IMR-90 (cell line): ENCODE data around the gene CUL9. TPM values are rescaled to one million over a fixed set of nuclear protein-coding genes. Genes with fewer than 3 reads are reported as not detected.

Experiments
- ATAC-seq: fragments of 200-7000 bp; cut with Tn5 transposase; 2 replicates; pipeline ENCODE4 v1.9.1; 2020; ENCODE audit warnings: low read depth, mild to moderate bottlenecking, moderate library complexity
- BruUV-seq: library from RNA; stranded (reverse); fragments of 400-500 nt; replicated peaks from 2 replicates; lab custom pipeline; 2021; lab: Mats Ljungman, UMichigan
- CTCF ChIA-PET: fragments of 300-600 bp; formaldehyde crosslinking; extraction: SDS; loops from one replicate; lab custom pipeline; 2021; ENCODE audit warnings: antibody characterized with exemption; lab: Yijun Ruan, JAX
- POLR2A ChIA-PET: fragments of 300-600 bp; sonication (Branson Sonifier 250); formaldehyde crosslinking; loops from one replicate; lab custom pipeline; 2022; ENCODE audit warnings: antibody characterized with exemption; ENCODE audit not compliant: unreplicated experiment; lab: Charles Lee
- DNase-seq: peaks from one replicate; pipeline ENCODE4 v3.0.0; 2013
- H2AFZ ChIP-seq: replicated peaks from 2 replicates; pipeline ENCODE3; 2013; ENCODE audit warnings: low read length, mild to moderate bottlenecking; ENCODE audit not compliant: poor library complexity
- H2AK5ac ChIP-seq: 2 replicates; pipeline ENCODE4 v1.6.1; 2013; ENCODE audit warnings: low read depth, low read length, inconsistent platforms
- H2AK9ac ChIP-seq: replicated peaks from 2 replicates; pipeline ENCODE3; 2013; ENCODE audit warnings: mild to moderate bottlenecking, low read depth, low read length, moderate library complexity; ENCODE audit not compliant: poor library complexity
- H2BK120ac ChIP-seq: 2 replicates; pipeline ENCODE4 v1.6.1; 2013; ENCODE audit warnings: low read depth, low read length, inconsistent platforms
- H2BK15ac ChIP-seq: 3 replicates; pipeline ENCODE4 v1.6.1; 2013; ENCODE audit warnings: low read depth, low read length, inconsistent platforms
- H2BK20ac ChIP-seq: 2 replicates; pipeline ENCODE4 v1.6.1; 2013; ENCODE audit warnings: low read depth, mild to moderate bottlenecking, inconsistent platforms, low read length, moderate library complexity
- H2BK5ac ChIP-seq: 2 replicates; pipeline ENCODE4 v1.6.1; 2013; ENCODE audit warnings: mild to moderate bottlenecking, low read depth, low read length, inconsistent platforms; ENCODE audit not compliant: poor library complexity, severe bottlenecking
- H3K14ac ChIP-seq: replicated peaks from 2 replicates; pipeline ENCODE4 v1.6.1; 2013; ENCODE audit warnings: low read depth, low read length, inconsistent platforms
- H3K18ac ChIP-seq: 2 replicates; pipeline ENCODE4 v1.6.1; 2013; ENCODE audit warnings: low read depth, low read length, control low read depth
- H3K23ac ChIP-seq: 2 replicates; pipeline ENCODE4 v1.6.1; 2013; ENCODE audit warnings: low read depth, low read length, inconsistent platforms
- H3K27ac ChIP-seq: 2 replicates; pipeline ENCODE4 v1.5.1; 2013; ENCODE audit warnings: mild to moderate bottlenecking, control low read depth, low read length; ENCODE audit not compliant: insufficient read depth
- H3K27me3 ChIP-seq: 2 replicates; pipeline ENCODE4 v1.6.1; 2013; ENCODE audit warnings: low read length; ENCODE audit not compliant: control insufficient read depth, insufficient read depth
- H3K36me3 ChIP-seq: 2 replicates; pipeline ENCODE4 v1.6.1; 2013; ENCODE audit warnings: low read length, mixed read lengths; ENCODE audit not compliant: control insufficient read depth, insufficient read depth
- H3K4ac ChIP-seq: 2 replicates; pipeline ENCODE4 v1.6.1; 2013; ENCODE audit warnings: low read depth, low read length, inconsistent platforms
- H3K4me1 ChIP-seq: 2 replicates; pipeline ENCODE4 v1.6.1; 2013; ENCODE audit warnings: low read length, mixed read lengths; ENCODE audit not compliant: control insufficient read depth, insufficient read depth
- H3K4me2 ChIP-seq: 2 replicates; pipeline ENCODE4 v1.6.1; 2013; ENCODE audit warnings: low read depth, mild to moderate bottlenecking, control low read depth, low read length, moderate library complexity
- H3K4me3 ChIP-seq: 2 replicates; pipeline ENCODE4 v1.5.1; 2013; ENCODE audit warnings: low read depth, mild to moderate bottlenecking, control low read depth, low read length, moderate library complexity; ENCODE audit not compliant: insufficient read depth
- H3K56ac ChIP-seq: 2 replicates; pipeline ENCODE4 v1.6.1; 2013; ENCODE audit warnings: low read length, inconsistent platforms; ENCODE audit not compliant: insufficient read depth; ENCODE audit errors: extremely low read depth
- H3K79me1 ChIP-seq, 2 experiments: 2 replicates each; pipeline ENCODE4 v1.6.1; 2013; ENCODE audit warnings: low read length in 2 of 2, inconsistent platforms in 1 of 2, low read depth in 1 of 2
- H3K9ac ChIP-seq: 2 replicates; pipeline ENCODE4 v1.6.1; 2013; ENCODE audit warnings: low read depth, low read length, control low read depth
- H3K9me1 ChIP-seq: 2 replicates; pipeline ENCODE4 v1.6.1; 2013; ENCODE audit warnings: low read length, inconsistent platforms; ENCODE audit not compliant: insufficient read depth
- H3K9me3 ChIP-seq: 2 replicates; pipeline ENCODE4 v1.6.1; 2013; ENCODE audit warnings: low read length; ENCODE audit not compliant: control insufficient read depth, insufficient read depth
- H4K20me1 ChIP-seq: 2 replicates; pipeline ENCODE4 v1.6.1; 2013; ENCODE audit warnings: low read length, inconsistent platforms; ENCODE audit not compliant: insufficient read depth
- H4K5ac ChIP-seq: 2 replicates; pipeline ENCODE4 v1.6.1; 2013; ENCODE audit warnings: mild to moderate bottlenecking, low read depth, low read length, control low read depth
- H4K8ac ChIP-seq, 2 experiments: 2 replicates each; pipeline ENCODE4 v1.6.1; 2013; ENCODE audit warnings: low read depth in 2 of 2, low read length in 2 of 2, control low read depth in 1 of 2, inconsistent platforms in 1 of 2
- H4K91ac ChIP-seq: 2 replicates; pipeline ENCODE4 v1.6.1; 2013; ENCODE audit warnings: low read depth, low read length, inconsistent platforms; ENCODE audit not compliant: insufficient read depth
- BHLHE40 ChIP-seq: fragments of 150-350 bp; IDR thresholded peaks from 2 replicates; pipeline ENCODE4 v1.6.1; 2016; ENCODE audit warnings: mild to moderate bottlenecking, low read depth, low read length
- CHD1 ChIP-seq: IDR thresholded peaks from 2 replicates; pipeline ENCODE4 v1.6.1; 2012; ENCODE audit warnings: low read depth, low read length, improper control_type of control experiment
- FOS ChIP-seq: fragments of 150-350 bp; IDR thresholded peaks from 2 replicates; pipeline ENCODE4 v1.6.1; 2016; ENCODE audit warnings: low read depth, low read length
- MAFK ChIP-seq: IDR thresholded peaks from 2 replicates; pipeline ENCODE4 v1.6.1; 2012; ENCODE audit warnings: low read depth, low read length, improper control_type of control experiment
- MAZ ChIP-seq: IDR thresholded peaks from 2 replicates; pipeline ENCODE4 v1.6.1; 2012; ENCODE audit warnings: low read depth, mild to moderate bottlenecking, low read length, improper control_type of control experiment, moderate library complexity, borderline replicate concordance
- MXI1 ChIP-seq: IDR thresholded peaks from 2 replicates; pipeline ENCODE4 v1.6.1; 2012; ENCODE audit warnings: low read depth, mild to moderate bottlenecking, low read length, moderate library complexity, borderline replicate concordance
- NFE2L2 ChIP-seq: fragments of 150-350 bp; IDR thresholded peaks from 2 replicates; pipeline ENCODE4 v1.6.1; 2016; ENCODE audit warnings: low read depth, mild to moderate bottlenecking, low read length
- POLR2A ChIP-seq: IDR thresholded peaks from 2 replicates; pipeline ENCODE4 v1.6.1; 2012; ENCODE audit warnings: mild to moderate bottlenecking, low read depth, low read length
- RAD21 ChIP-seq: IDR thresholded peaks from 2 replicates; pipeline ENCODE4 v1.6.1; 2012; ENCODE audit warnings: low read length, improper control_type of control experiment
- RCOR1 ChIP-seq: IDR thresholded peaks from 2 replicates; pipeline ENCODE4 v1.6.1; 2012; ENCODE audit warnings: mild to moderate bottlenecking, low read length, improper control_type of control experiment; ENCODE audit not compliant: insufficient replicate concordance
- RFX5 ChIP-seq: IDR thresholded peaks from 2 replicates; pipeline ENCODE4 v1.8.0; 2012; ENCODE audit warnings: low read depth, mild to moderate bottlenecking, low read length, moderate library complexity
- SMC3 ChIP-seq: fragments of 150-350 bp; IDR thresholded peaks from 2 replicates; pipeline ENCODE4 v1.6.1; 2016; ENCODE audit warnings: low read depth, mild to moderate bottlenecking, antibody characterized with exemption, low read length, moderate library complexity
- USF2 ChIP-seq: fragments of 150-350 bp; IDR thresholded peaks from 2 replicates; pipeline ENCODE4 v1.6.1; 2017; ENCODE audit warnings: mild to moderate bottlenecking, antibody characterized with exemption, low read length, low read depth
- WGBS, 2 experiments: methylation state at CpG; one replicate each; pipeline versions ENCODE4 v1.1.5 to v1.1.7; 2013; ENCODE audit warnings: missing lambda C conversion rate in 2 of 2; ENCODE audit not compliant: insufficient read length in 1 of 2; ENCODE audit errors: extremely low coverage in 2 of 2; 5-methylcytosine and 5-hydroxymethylcytosine counted together
- dilution Hi-C: fragments of 300-500 bp; cut with HindIII; formaldehyde crosslinking; loops from one replicate; pipeline ENCODE4 v1.14.3; 2018; ENCODE audit warnings: low sequenced_read_pairs; ENCODE audit not compliant: unreplicated experiment
- in situ Hi-C: fragments of 300-500 bp; cut with MboI; formaldehyde crosslinking; loops from 3 replicates; pipeline ENCODE4 v1.14.3; 2019; ENCODE audit warnings: low sequenced_read_pairs, inconsistent platforms, mixed read lengths
- intact Hi-C: fragments of 100-400 bp; cut with micrococcal nuclease; formaldehyde crosslinking; loops from 2 replicates; pipeline ENCODE4 v1.10.0; 2022
- polyA plus RNA-seq, 3 experiments: library from polyadenylated mRNA; depleted of rRNA; stranded (reverse); fragments of >200 nt; gene quantifications; 2 replicates each; pipeline ENCODE4 v1.2.3, GENCODE V29; 2012; ENCODE audit warnings: low replicate concordance in 1 of 3
- total RNA-seq: library from RNA; depleted of rRNA; stranded (reverse); fragments of >200 nt; gene quantifications from 2 replicates; pipeline ENCODE4 v1.2.3, GENCODE V29; 2012
- TF ChIP-seq, protein P1 (sequence below): fragments of 150-350 bp; IDR thresholded peaks from 2 replicates; pipeline ENCODE4 v1.6.1; 2016; ENCODE audit warnings: low read depth, mild to moderate bottlenecking, low read length, moderate library complexity, borderline replicate concordance
- TF ChIP-seq, protein P2 (sequence below): conservative IDR thresholded peaks from 2 replicates; pipeline ENCODE4 v1.5.1; 2012; ENCODE audit warnings: mild to moderate bottlenecking, low read depth, low read length, improper control_type of control experiment

The CUL9 gene
- total and polyA plus RNA-seq, 2 of the 4 experiments (the other 2 are of a cell fraction): 7.7 to 19.5 TPM

GRCh38 chr6:43256670-43257366, 74.8 kb downstream of the CUL9 start:
- H3K9me1 ChIP-seq: no peaks in the 10 kb centered on the region
- 62% methylated on average over 2 of the region's 9 CpGs; no CpG with 5 or more reads in 1 of the 2 experiments for WGBS, 2 experiments
- H3K18ac ChIP-seq: no peak overlapping the region
- ChIA-PET POLR2A (no interaction called here), CTCF (no interaction called here)
- no peak overlapping the region for H2BK5ac ChIP-seq
- intact Hi-C loops: no loop called here
- no peak overlapping the region for H4K8ac ChIP-seq
- no peak overlapping the region for H3K23ac ChIP-seq
- H2AK9ac ChIP-seq: no peak overlapping the region
- DNase-seq (no peak), ATAC-seq (no peak)
- H2BK120ac ChIP-seq: no peak overlapping the region
- no peaks in the 10 kb centered on the region for H3K4me1 ChIP-seq
- H4K20me1 ChIP-seq: no peaks in the 10 kb centered on the region
- no peak overlapping the region for H2AK5ac ChIP-seq
- dilution Hi-C loops: no loop called here
- no peak overlapping the region for H3K4me3 ChIP-seq
- BruUV-seq: no TSS peak
- TF ChIP-seq POLR2A (no peak), MXI1 (no peak), MAZ (no peak), USF2 (no peak), NFE2L2 (no peak), RAD21 (no peak), BHLHE40 (no peak), RFX5 (no peak), MAFK (no peak), FOS (no peak), CHD1 (no peak), SMC3 (no peak), RCOR1 (no peak)
- TF ChIP-seq, protein P1, sequence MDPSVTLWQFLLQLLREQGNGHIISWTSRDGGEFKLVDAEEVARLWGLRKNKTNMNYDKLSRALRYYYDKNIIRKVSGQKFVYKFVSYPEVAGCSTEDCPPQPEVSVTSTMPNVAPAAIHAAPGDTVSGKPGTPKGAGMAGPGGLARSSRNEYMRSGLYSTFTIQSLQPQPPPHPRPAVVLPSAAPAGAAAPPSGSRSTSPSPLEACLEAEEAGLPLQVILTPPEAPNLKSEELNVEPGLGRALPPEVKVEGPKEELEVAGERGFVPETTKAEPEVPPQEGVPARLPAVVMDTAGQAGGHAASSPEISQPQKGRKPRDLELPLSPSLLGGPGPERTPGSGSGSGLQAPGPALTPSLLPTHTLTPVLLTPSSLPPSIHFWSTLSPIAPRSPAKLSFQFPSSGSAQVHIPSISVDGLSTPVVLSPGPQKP: no peak
- TF ChIP-seq, protein P2, sequence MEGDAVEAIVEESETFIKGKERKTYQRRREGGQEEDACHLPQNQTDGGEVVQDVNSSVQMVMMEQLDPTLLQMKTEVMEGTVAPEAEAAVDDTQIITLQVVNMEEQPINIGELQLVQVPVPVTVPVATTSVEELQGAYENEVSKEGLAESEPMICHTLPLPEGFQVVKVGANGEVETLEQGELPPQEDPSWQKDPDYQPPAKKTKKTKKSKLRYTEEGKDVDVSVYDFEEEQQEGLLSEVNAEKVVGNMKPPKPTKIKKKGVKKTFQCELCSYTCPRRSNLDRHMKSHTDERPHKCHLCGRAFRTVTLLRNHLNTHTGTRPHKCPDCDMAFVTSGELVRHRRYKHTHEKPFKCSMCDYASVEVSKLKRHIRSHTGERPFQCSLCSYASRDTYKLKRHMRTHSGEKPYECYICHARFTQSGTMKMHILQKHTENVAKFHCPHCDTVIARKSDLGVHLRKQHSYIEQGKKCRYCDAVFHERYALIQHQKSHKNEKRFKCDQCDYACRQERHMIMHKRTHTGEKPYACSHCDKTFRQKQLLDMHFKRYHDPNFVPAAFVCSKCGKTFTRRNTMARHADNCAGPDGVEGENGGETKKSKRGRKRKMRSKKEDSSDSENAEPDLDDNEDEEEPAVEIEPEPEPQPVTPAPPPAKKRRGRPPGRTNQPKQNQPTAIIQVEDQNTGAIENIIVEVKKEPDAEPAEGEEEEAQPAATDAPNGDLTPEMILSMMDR: no peak
- H3K9me3 ChIP-seq: no peaks in the 10 kb centered on the region
- H3K27ac ChIP-seq: no peak overlapping the region
- H3K56ac ChIP-seq: no peak overlapping the region
- no peak overlapping the region for H4K91ac ChIP-seq
- H3K36me3 ChIP-seq: no peaks in the 10 kb centered on the region
- H3K79me1 ChIP-seq: no peaks in the 10 kb centered on the region
- H3K9ac ChIP-seq: no peak overlapping the region
- H2AFZ ChIP-seq: no peak overlapping the region
- H2BK20ac ChIP-seq: no peak overlapping the region
- H4K5ac ChIP-seq: no peak overlapping the region
- H3K27me3 ChIP-seq: peaks cover 53% of the 10 kb centered on the region
- in situ Hi-C loops: loop anchor here (5.0 kb wide), 1 partner anchor 235 kb away; no protein-coding TSS in a partner anchor
- no peak overlapping the region for H3K4me2 ChIP-seq
- H2BK15ac ChIP-seq: no peak overlapping the region
- no peak overlapping the region for H3K4ac ChIP-seq
- no peak overlapping the region for H3K14ac ChIP-seq
